Peyer's patch (tissue), 4 donors: ENCODE results near the gene PFKL.

Experiments
- POLR2A ChIP-seq, 2 donors: fragments of 450-650 bp; IDR thresholded peaks; one replicate each; pipeline ENCODE4 v1.5.1; 2017; ENCODE audit warnings: antibody characterized with exemption in 2 of 2, mild to moderate bottlenecking in 2 of 2, moderate library complexity in 2 of 2
- TF ChIP-seq, protein P1 (sequence below), 6 experiments: fragments of 450-650 bp in 4 of 6; fragments of 200-600 bp in 2 of 6; sonication (generic) in 1 of 6; IDR thresholded peaks; one replicate each; pipeline ENCODE4 v1.5.1; 2017 to 2019; ENCODE audit warnings: antibody characterized with exemption in 6 of 6, mild to moderate bottlenecking in 3 of 6, moderate library complexity in 1 of 6

DNA sequence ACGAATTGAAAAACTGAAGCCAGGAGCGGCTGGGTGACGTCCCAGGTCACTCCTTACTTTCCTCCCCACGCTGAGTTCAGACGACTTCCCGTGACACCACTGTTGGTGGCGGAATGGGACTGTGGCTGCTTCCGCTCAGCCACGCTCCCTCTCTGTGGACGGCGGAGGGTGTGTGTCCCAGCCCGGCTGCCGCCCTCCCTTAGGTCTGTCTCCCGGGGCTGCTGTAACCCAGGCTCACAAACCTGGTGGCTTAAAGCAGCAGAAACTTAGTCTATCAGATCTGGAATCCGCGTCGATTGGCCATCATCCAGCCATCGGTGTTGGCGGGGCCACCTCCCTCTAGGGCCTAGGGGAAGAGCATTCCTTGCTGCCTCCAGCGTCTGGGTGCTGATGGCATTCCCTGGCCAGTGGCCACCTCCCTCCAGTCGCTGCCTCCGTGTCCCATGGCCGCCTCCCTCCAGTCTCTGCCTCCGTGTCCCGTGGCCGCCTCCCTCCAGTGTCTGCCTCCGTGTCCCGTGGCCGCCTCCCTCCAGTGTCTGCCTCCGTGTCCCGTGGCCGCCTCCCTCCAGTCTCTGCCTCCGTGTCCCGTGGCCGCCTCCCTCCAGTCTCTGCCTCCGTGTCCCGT lies 71.0 kb downstream of the PFKL start:
- TF ChIP-seq POLR2A (IDR thresholded peaks at IDR 0.05), result no peak
- TF ChIP-seq, protein P1, sequence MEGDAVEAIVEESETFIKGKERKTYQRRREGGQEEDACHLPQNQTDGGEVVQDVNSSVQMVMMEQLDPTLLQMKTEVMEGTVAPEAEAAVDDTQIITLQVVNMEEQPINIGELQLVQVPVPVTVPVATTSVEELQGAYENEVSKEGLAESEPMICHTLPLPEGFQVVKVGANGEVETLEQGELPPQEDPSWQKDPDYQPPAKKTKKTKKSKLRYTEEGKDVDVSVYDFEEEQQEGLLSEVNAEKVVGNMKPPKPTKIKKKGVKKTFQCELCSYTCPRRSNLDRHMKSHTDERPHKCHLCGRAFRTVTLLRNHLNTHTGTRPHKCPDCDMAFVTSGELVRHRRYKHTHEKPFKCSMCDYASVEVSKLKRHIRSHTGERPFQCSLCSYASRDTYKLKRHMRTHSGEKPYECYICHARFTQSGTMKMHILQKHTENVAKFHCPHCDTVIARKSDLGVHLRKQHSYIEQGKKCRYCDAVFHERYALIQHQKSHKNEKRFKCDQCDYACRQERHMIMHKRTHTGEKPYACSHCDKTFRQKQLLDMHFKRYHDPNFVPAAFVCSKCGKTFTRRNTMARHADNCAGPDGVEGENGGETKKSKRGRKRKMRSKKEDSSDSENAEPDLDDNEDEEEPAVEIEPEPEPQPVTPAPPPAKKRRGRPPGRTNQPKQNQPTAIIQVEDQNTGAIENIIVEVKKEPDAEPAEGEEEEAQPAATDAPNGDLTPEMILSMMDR (IDR thresholded peaks at IDR 0.05), result no peak
